Measurements from ENCODE around the gene ZNF397. TPM values are rescaled to one million over a fixed set of nuclear protein-coding genes. Genes with fewer than 3 reads are reported as not detected.
"Not testable (repeated sequence)": the region's sequence is repeated elsewhere in the genome, so short reads cannot be mapped to it uniquely, and the experiment has no call there.

ZNF397 gene
- total and polyA plus RNA-seq, 2 experiments from 2014 or later = 6.5 to 10.6 TPM

DNA sequence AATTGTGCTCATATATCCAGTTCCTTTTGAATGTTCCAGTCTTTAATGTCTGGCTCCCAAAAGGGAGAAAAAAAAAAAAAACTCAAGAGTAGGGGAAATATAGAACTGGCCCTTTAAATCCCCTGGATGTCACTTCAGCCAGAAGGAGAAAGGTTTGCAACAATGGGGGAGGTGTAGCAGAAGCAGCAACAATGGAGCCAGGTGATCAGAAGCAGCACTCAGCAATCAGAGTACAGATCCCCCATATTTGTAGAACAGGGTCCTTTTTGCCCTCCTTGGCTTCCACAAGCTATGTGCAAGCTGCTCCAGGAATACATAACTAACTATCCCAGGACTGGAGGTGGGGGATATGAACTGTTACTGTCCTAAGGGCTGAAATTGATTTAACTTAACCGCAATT, 25.8 kb upstream of the ZNF397 start:
- in situ Hi-C loops (cut with MboI) = no loop called here

DNA sequence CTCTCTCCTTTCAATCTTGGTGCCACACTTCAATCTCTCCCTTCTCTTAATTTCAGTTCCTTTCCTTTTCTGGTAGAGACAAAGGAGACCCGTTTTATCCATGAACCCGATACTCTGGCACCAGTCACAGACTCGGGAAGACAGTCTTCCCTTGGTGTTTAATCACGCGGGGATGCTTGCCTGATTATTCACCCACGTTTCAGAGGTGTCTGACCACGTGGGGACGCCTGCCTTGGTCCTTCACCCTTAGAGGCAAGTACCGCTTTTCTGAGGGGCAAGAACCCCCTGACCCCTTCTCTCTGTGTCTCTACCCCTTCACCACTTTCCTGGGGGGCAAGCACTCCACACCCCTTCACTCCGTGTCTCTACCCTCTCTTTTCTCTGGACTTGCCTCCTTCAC, 24.2 kb upstream of the ZNF397 start:
- H3K9me3 ChIP-seq (ENCODE audit: low read depth); H3K4me3 ChIP-seq; H3K4me1 ChIP-seq (ENCODE audit: insufficient read depth); H2AFZ ChIP-seq; H4K20me1 ChIP-seq (ENCODE audit: insufficient read depth); in situ Hi-C loops (cut with MboI); H3K27me3 ChIP-seq (replicated peaks; ENCODE audit: insufficient read depth); H3K9ac ChIP-seq; H3K27ac ChIP-seq; H3K36me3 ChIP-seq (ENCODE audit: low read depth); H3K9me2 ChIP-seq (ENCODE audit: insufficient read depth); H3K4me2 ChIP-seq (ENCODE audit: unreplicated experiment); DNase-seq; H3F3A ChIP-seq (ENCODE audit: insufficient read depth); H3K79me2 ChIP-seq (ENCODE audit: insufficient read depth): not testable (repeated sequence)
- WGBS, 2 experiments (ENCODE audit: low coverage in 1 of 2, low lambda C conversion rate in 2 of 2, missing lambda C conversion rate in 2 of 2) = 78% methylated on average over 10 of the region's 10 CpGs

More for the DNA sequence above, 25.8 kb upstream of the ZNF397 start:
- Histone ChIP-seq H3K4me3 (no peak overlapping the region), H3K36me3 (ENCODE audit: low read depth) (no peaks in the 10 kb centered on the region), H2AFZ (no peak overlapping the region), H3K9me2 (ENCODE audit: insufficient read depth) (no peaks in the 10 kb centered on the region), H3F3A (ENCODE audit: insufficient read depth) (no peaks in the 10 kb centered on the region), H3K4me2 (ENCODE audit: unreplicated experiment) (no peak overlapping the region), H3K4me1 (ENCODE audit: insufficient read depth) (peaks cover 8% of the 10 kb centered on the region; the same call in 1 of the 2 replicates), H3K9me3 (ENCODE audit: low read depth) (no peaks in the 10 kb centered on the region), H4K20me1 (ENCODE audit: insufficient read depth) (no peaks in the 10 kb centered on the region), H3K79me2 (ENCODE audit: insufficient read depth) (no peaks in the 10 kb centered on the region), H3K27ac (no peak overlapping the region), H3K9ac (no peak overlapping the region), H3K27me3 (replicated peaks; ENCODE audit: insufficient read depth) (no peaks in the 10 kb centered on the region; the same call in none of the 2 replicates)
- no peak for DNase-seq
- no peak for TF ChIP-seq EZH2phosphoT487 (IDR thresholded peaks at IDR 0.05; ENCODE audit: insufficient read depth, low read depth)
- no peak for TF ChIP-seq EZH2 (IDR thresholded peaks at IDR 0.05; ENCODE audit: insufficient read depth, poor library complexity, severe bottlenecking)
- WGBS, 2 experiments (ENCODE audit: low coverage in 1 of 2, low lambda C conversion rate in 2 of 2, missing lambda C conversion rate in 2 of 2) = 55 to 74% methylated on average over 1 of the region's 1 CpG

DNA sequence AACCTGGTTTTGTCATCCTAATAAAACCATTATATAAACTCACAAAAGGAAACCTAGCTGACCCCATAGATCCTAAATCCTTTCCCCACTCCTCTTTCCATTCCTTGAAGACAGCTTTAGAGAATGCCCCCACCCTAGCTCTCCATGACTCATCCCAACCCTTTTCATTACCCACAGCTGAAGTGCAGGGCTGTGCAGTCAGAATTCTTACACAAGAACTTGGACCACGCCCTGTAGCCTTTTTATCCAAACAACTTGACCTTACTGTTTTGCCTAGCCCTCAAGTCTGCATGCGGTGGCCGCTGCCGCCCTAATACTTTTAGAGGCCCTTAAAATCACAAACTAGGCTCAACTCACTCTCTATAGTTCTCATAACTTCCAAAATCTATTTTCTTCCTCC, 21.5 kb upstream of the ZNF397 start:
- H3F3A ChIP-seq (ENCODE audit: insufficient read depth); H3K27me3 ChIP-seq (replicated peaks; ENCODE audit: insufficient read depth); H3K79me2 ChIP-seq (ENCODE audit: insufficient read depth); H3K9me2 ChIP-seq (ENCODE audit: insufficient read depth); H4K20me1 ChIP-seq (ENCODE audit: insufficient read depth); H3K9ac ChIP-seq; H3K36me3 ChIP-seq (ENCODE audit: low read depth); in situ Hi-C loops (cut with MboI); H3K4me3 ChIP-seq; H3K9me3 ChIP-seq (ENCODE audit: low read depth); H3K27ac ChIP-seq; H3K4me1 ChIP-seq (ENCODE audit: insufficient read depth): not testable (repeated sequence)
- DNase-seq = peak; percentile 58
- Histone ChIP-seq H3K4me2 (ENCODE audit: unreplicated experiment) (peak overlapping the region; percentile 57), H2AFZ (0 out of 2 replicates have a peak overlapping the region, but pooled peaks have one; percentile 35)
- WGBS, 2 experiments (ENCODE audit: low coverage in 1 of 2, low lambda C conversion rate in 2 of 2, missing lambda C conversion rate in 2 of 2) = 7 to 13% methylated on average over 4 of the region's 4 CpGs

DNA sequence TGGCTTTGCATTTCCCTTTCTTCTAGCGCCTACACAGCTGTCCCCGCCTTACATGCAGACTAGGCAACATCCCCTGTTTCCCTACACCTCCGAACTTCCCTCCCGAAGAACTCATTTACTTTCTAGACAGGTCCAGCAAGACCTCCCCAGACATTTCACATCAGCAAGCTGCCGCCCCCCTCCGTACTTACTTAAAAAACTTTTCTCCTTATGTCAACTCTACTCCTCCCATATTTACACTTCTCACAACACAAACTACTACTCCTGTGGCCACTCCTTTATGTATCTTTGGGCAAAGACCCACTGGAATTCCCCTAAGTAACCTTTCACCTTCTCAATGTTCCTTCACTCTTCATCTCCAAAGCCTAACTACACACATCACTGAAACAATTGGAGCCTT, 20.4 kb upstream of the ZNF397 start:
- no peaks in the 10 kb centered on the region for H3K36me3 ChIP-seq (ENCODE audit: low read depth)
- H3K4me3 ChIP-seq = no peak overlapping the region
- no peak overlapping the region for H3K9ac ChIP-seq
- H3K9me3 ChIP-seq (ENCODE audit: low read depth) = no peaks in the 10 kb centered on the region
- H2AFZ ChIP-seq = no peak overlapping the region
- no peak overlapping the region for H3K4me2 ChIP-seq (ENCODE audit: unreplicated experiment)
- 76 to 78% methylated on average over 6 of the region's 6 CpGs for WGBS, 2 experiments (ENCODE audit: low coverage in 1 of 2, low lambda C conversion rate in 2 of 2, missing lambda C conversion rate in 2 of 2)
- no peaks in the 10 kb centered on the region for H3K9me2 ChIP-seq (ENCODE audit: insufficient read depth)
- H3F3A ChIP-seq (ENCODE audit: insufficient read depth) = no peaks in the 10 kb centered on the region
- no peaks in the 10 kb centered on the region for H3K79me2 ChIP-seq (ENCODE audit: insufficient read depth)
- TF ChIP-seq EZH2phosphoT487 (IDR thresholded peaks at IDR 0.05; ENCODE audit: insufficient read depth, low read depth) (no peak), EZH2 (IDR thresholded peaks at IDR 0.05; ENCODE audit: insufficient read depth, poor library complexity, severe bottlenecking) (no peak)
- H4K20me1 ChIP-seq (ENCODE audit: insufficient read depth) = no peaks in the 10 kb centered on the region
- no peak overlapping the region for H3K27ac ChIP-seq
- no peak for DNase-seq
- no peaks in the 10 kb centered on the region; the same call in 1 of the 2 replicates for H3K27me3 ChIP-seq (replicated peaks; ENCODE audit: insufficient read depth)
- in situ Hi-C loops (cut with MboI) = no loop called here
- H3K4me1 ChIP-seq (ENCODE audit: insufficient read depth) = peaks cover 8% of the 10 kb centered on the region; the same call in 1 of the 2 replicates

DNA sequence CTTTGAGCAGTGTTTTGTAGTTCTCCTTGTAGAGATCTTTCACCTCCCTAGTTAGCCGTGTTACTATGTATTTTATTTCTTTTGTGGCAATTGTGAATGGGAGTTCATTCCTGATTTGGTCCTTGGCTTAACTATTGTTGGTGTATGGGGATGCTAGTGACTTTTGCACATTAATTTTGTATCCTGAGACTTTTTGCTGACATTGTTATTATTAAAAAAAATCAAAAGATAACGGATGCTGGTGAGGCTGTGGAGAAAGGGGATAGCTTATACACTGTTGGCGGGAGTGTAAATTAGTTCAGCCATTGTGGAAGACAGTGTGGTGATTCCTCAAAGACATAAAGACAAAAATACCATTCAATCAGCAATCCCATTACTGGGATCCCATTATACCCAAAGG, 17.0 kb upstream of the ZNF397 start:
- in situ Hi-C loops (cut with MboI) = no loop called here
- H3K9ac ChIP-seq = no peak overlapping the region
- no peaks in the 10 kb centered on the region for H3K27me3 ChIP-seq (replicated peaks; ENCODE audit: insufficient read depth)
- no peak overlapping the region for H3K4me3 ChIP-seq
- peaks cover 8% of the 10 kb centered on the region; the same call in 1 of the 2 replicates for H3K4me1 ChIP-seq (ENCODE audit: insufficient read depth)
- WGBS, 2 experiments (ENCODE audit: low coverage in 1 of 2, low lambda C conversion rate in 2 of 2, missing lambda C conversion rate in 2 of 2) = 58 to 66% methylated on average over 3 of the region's 3 CpGs
- no peaks in the 10 kb centered on the region for H3K36me3 ChIP-seq (ENCODE audit: low read depth)
- no peaks in the 10 kb centered on the region for H3K9me2 ChIP-seq (ENCODE audit: insufficient read depth)
- H4K20me1 ChIP-seq (ENCODE audit: insufficient read depth) = no peaks in the 10 kb centered on the region
- H3K27ac ChIP-seq = no peak overlapping the region
- no peaks in the 10 kb centered on the region for H3K79me2 ChIP-seq (ENCODE audit: insufficient read depth)
- no peak overlapping the region for H2AFZ ChIP-seq
- no peak overlapping the region for H3K4me2 ChIP-seq (ENCODE audit: unreplicated experiment)
- DNase-seq = no peak
- TF ChIP-seq EZH2 (IDR thresholded peaks at IDR 0.05; ENCODE audit: insufficient read depth, poor library complexity, severe bottlenecking) (no peak), EZH2phosphoT487 (IDR thresholded peaks at IDR 0.05; ENCODE audit: insufficient read depth, low read depth) (no peak)
- H3K9me3 ChIP-seq (ENCODE audit: low read depth) = no peaks in the 10 kb centered on the region
- no peaks in the 10 kb centered on the region for H3F3A ChIP-seq (ENCODE audit: insufficient read depth)

Data from GM23248 (cell line).